Ureter (tissue), 1 donor: ENCODE measurements around the gene PRELP. TPM values are rescaled to one million over a fixed set of nuclear protein-coding genes. Genes with fewer than 3 reads are reported as not detected.
A peak's percentile ranks its signal among the peaks of the same experiment; 100 is the strongest.
"Not testable (repeated sequence)": the region's sequence is repeated elsewhere in the genome, so short reads cannot be mapped to it uniquely, and the experiment has no call there.

Experiments used
- DNase-seq: peaks from one replicate; pipeline ENCODE4 v3.0.0-alpha.2; 2020; ENCODE audit warnings: low spot score
- total RNA-seq: library from RNA; stranded (reverse); gene quantifications from one replicate; pipeline ENCODE4 v1.2.4, GENCODE V29; 2023
- donor health status: DM: yes; HTN: yes; CAD: no.

Gene PRELP
- 128 TPM for total RNA-seq

- peak; percentile 80 for DNase-seq
Observed at GRCh38 chr1:203475012-203475981, at the start of gene PRELP. PRELP (plus strand) TSS chr1:203475806; CDS start chr1:203483185, 7,379 bp downstream.

- no peak for DNase-seq
Observed at GRCh38 chr1:203426366-203426765, 49.2 kb upstream of the PRELP start.

- DNase-seq = no peak
Observed at GRCh38 chr1:203426870-203427269, 48.7 kb upstream of the PRELP start.

- DNase-seq = no peak
Observed at GRCh38 chr1:203427451-203427850, 48.2 kb upstream of the PRELP start.

- no peak for DNase-seq
Observed at GRCh38 chr1:203428981-203429599, 46.5 kb upstream of the PRELP start.

- no peak for DNase-seq
Observed at GRCh38 chr1:203435615-203436014, 40.0 kb upstream of the PRELP start.

GRCh38 chr1:203437696-203438315, 37.8 kb upstream of the PRELP start:
- DNase-seq = no peak

- DNase-seq = no peak
Observed at GRCh38 chr1:203439131-203439730, 36.4 kb upstream of the PRELP start.

GRCh38 chr1:203440771-203441170, 34.8 kb upstream of the PRELP start:
- DNase-seq = peak; percentile 82

- DNase-seq = no peak
Observed at GRCh38 chr1:203441766-203442165, 33.8 kb upstream of the PRELP start.

- DNase-seq = no peak
Observed at GRCh38 chr1:203442821-203443220, 32.8 kb upstream of the PRELP start.

GRCh38 chr1:203443296-203443695, 32.3 kb upstream of the PRELP start:
- no peak for DNase-seq

GRCh38 chr1:203444171-203444576, 31.4 kb upstream of the PRELP start:
- DNase-seq = no peak

GRCh38 chr1:203447151-203447550, 28.5 kb upstream of the PRELP start:
- no peak for DNase-seq

GRCh38 chr1:203447598-203447997, 28.0 kb upstream of the PRELP start:
- not testable (repeated sequence) for DNase-seq

GRCh38 chr1:203448521-203449061, 27.0 kb upstream of the PRELP start:
- peak; percentile 56 for DNase-seq

- no peak for DNase-seq
Observed at GRCh38 chr1:203450001-203450400, 25.6 kb upstream of the PRELP start.

- no peak for DNase-seq
Observed at GRCh38 chr1:203450479-203451149, 25.0 kb upstream of the PRELP start.

GRCh38 chr1:203451836-203452784, 23.5 kb upstream of the PRELP start:
- no peak for DNase-seq

GRCh38 chr1:203453016-203453415, 22.6 kb upstream of the PRELP start:
- no peak for DNase-seq
